HG02884 (cell line): ENCODE data around the gene GRM4.

Experiments
- ATAC-seq: cut with Tn5 transposase; IDR thresholded peaks from one replicate; pipeline ENCODE4 v1.9.1; 2021; ENCODE audit warnings: mild to moderate bottlenecking, moderate library complexity; ENCODE audit not compliant: unreplicated experiment

The GRM4 gene

DNA sequence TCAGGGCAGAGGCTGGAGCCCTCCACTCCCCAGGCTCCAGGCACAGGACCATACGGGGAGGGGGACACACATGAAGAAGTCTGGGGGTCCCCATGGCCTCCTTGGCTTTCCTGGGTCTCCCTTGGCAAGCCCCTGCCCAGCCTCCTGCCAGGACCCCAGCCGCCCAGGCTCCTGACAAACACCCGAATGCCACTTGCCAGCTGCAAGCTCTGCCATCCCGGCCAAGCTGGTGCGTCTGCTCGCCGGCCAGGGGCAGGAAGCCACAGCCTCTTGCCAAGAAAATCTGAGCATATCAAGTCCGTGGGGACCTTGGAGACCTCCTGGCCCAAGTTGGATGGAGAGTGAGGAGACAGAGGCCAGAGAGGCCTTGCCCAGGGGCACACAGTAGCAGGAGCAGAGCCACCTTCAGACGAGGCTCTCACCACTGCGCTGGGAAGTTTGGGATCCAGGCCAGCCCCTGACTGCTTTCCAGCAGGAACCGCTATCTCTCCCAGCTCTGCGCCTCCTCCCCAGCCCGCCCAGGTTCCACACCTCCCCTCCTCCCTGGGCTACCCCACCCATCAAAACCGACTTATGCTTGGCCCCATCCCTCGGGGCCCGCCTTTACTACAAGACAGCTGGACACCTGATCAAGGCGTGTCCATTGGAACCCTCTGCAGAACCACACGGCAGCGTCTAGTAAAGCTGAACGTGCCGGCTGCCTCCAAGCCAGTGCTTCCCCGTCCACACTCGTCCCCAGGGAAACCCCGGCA lies 80.2 kb downstream of the GRM4 start:
- no peak for ATAC-seq

DNA sequence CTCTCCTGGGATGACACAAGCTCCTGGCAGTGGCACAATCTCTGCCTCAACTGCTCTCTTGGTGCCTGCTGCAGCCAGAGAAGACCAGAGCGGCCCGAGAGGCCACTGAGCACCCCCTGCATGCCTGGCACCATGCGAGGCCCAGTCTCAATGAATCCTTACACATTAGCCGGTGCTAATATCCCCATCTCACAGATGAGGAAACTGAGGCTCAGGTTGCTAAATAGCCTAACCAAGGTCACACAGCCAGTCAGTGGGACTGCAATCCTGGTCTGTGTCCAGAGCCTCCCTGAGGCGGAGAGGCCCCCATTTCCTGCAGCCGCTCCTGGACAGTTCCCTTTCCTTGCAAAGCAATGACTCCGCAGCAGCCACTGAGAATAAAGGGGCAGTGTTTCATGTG lies 81.2 kb downstream of the GRM4 start:
- no peak for ATAC-seq

DNA sequence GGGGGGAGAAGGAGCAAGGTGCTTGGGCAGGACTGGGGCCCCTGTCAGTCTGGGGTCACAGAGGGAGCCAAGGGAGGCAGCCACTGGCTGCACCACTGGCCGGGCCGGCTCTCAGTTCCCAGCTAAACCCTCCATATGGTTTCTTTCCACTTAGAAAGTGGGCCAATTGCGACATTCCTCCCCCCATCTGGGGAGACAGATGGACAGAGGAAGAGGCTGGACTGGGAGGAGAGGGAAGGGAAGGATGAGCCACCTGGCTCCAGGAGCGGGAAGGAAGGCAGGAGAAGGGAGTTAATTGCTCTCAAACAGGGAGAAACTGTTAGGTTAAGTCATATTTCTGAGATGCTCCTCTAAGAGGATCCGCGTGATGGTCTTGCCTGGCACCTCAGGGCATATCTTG lies 82.2 kb downstream of the GRM4 start:
- no peak for ATAC-seq

GRCh38 chr6:34062815-34063214 lies 83.1 kb downstream of the GRM4 start:
- no peak for ATAC-seq

GRCh38 chr6:34062156-34062555 lies 83.7 kb downstream of the GRM4 start:
- no peak for ATAC-seq

- ATAC-seq = no peak
These were observed 84.5 kb downstream of the GRM4 start for GRCh38 chr6:34061348-34061747.

- ATAC-seq = no peak
These were observed 86.0 kb downstream of the GRM4 start for GRCh38 chr6:34059914-34060313.

DNA sequence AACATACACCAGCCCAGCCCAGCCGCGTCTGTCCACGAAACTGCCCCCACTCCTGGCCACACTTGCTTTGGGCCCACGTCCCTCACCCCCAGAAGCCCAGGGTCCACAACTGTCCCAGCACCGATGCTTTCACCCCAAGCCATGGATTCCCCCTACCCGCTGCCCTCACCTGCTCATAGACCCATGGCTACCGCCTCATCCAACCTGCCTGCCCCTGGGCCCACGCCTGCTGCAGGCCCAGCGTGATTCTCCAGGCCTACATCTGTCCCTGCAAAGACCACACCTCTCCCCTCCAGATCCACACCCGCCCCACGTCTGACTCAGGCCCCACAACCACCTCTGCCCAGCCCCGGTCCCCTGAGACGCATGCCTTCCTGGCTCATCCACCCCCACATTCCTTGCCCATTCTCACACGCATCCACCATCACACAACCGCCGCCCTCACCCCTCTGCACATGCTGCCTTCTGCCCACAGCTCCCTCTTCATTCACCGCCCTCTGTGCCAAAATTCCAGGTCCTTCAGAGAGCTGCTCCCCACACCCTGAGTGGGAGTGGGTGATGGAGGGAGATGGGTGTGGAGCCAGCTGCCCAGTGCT lies 86.7 kb downstream of the GRM4 start:
- ATAC-seq = no peak

DNA sequence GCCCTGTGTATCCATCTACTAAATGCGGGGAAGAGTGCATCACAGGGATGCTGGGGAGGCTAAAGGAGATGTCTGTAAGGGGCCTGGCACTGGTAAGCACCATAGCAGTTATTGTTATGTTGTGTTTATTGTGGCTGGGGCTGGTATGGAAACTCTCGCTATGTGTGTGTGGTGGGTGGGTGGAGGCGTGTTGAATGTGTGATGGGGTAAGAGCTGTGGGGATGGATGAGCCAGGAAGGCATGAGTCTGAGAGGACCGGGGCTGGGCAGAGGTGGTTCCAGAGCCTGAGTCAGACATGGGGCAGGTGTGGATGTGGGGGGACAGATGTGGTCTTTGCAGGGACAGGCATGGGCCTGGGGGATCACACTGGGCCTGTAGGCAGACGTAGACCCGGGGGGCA lies 88.1 kb downstream of the GRM4 start:
- no peak for ATAC-seq

- no peak for ATAC-seq
These were observed 88.7 kb downstream of the GRM4 start for GRCh38 chr6:34057191-34057590.

GRCh38 chr6:34056305-34057108 lies 89.4 kb downstream of the GRM4 start:
- no peak for ATAC-seq

- ATAC-seq = no peak
These were observed 90.5 kb downstream of the GRM4 start for GRCh38 chr6:34055223-34055933.

- no peak for ATAC-seq
These were observed 92.2 kb downstream of the GRM4 start for GRCh38 chr6:34053721-34054120.

- no peak for ATAC-seq
These were observed 92.8 kb downstream of the GRM4 start for GRCh38 chr6:34052918-34053608.

GRCh38 chr6:34052071-34052825 lies 93.6 kb downstream of the GRM4 start:
- no peak for ATAC-seq

GRCh38 chr6:34051331-34051919 lies 94.5 kb downstream of the GRM4 start:
- no peak for ATAC-seq

DNA sequence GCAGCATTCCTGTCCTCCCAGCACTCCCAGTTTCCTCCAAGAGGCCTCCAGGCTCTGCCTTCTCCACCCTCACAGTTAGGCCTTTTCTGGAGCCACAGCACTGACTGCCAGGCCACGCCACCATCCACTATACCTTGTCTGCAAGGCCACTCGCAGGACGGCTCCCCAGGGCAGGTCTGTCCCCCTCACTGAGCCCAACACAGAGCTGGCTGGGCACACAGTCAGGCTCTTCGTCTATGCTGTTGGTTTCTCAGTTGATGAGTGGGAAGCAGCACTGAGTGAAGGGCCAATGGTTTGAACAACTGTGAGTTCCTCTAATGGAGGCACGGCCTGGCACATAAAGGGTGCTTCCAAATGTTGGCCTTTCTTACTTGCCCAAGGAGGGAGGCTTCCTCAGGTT lies 95.2 kb downstream of the GRM4 start:
- ATAC-seq = no peak

DNA sequence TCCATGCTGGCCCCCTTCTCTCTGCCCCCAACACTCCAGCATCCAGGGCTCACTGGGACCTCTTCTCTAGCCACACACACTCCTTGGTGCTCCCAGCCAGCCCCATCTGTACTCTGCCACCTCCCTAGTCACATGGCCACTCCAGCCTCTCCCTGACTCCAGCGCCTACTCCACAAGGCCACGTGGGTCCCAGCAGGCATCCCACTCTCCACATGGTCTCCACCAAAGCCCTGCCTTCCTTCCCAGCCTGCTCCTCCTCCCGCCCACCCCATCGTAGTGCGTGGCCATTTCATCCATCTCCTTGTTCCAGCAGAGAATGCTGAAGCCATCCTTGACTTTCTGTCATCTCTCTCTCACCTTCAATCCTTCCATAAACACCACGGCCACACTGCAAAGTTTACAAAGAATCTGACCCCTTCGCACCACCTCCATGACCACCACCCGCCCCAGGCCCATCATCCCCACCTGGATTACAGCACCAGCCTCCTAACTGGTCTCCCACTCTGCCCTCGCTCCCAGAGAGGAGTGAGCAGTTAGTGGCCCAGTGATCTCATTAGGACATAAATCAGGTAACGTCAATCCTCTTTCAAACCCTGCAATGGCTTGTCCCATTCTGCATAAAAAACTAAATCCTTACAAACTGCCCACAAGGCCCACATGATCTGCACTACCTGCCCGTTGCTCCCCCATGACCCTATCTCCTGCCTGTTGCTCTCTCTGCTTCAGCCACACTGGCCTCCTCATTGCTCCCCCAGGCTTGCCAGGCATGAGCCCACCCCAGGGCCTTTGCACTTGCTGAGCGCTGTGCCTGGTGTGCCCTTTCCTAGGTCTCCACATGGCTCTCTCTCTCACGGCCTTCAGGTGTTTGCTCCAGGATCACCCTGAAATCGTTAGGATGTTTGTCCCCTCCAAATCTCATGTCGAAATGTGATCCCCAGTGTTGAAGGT lies 96.2 kb downstream of the GRM4 start:
- ATAC-seq = no peak
